ENCODE results near the gene NELL1.

DNA sequence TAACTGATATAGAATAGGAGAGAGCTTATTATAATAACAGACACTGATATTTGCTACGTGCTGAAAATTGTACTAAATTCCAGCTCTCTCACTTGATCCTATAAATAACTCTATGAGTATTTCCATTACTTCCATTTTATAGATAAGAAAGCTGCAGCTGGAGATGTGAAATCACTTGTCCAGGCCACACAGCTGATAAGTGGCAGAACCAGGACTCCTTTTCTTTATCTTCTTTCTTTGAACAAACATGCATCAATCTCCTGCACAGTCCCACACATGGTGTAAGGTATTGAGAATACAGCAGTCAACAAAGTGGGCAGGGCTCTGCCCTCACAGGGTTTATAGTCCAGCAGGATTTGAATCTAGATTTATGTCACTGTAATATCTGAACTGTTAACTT lies 652.1 kb downstream of the NELL1 start:
- TF ChIP-seq, protein P1, sequence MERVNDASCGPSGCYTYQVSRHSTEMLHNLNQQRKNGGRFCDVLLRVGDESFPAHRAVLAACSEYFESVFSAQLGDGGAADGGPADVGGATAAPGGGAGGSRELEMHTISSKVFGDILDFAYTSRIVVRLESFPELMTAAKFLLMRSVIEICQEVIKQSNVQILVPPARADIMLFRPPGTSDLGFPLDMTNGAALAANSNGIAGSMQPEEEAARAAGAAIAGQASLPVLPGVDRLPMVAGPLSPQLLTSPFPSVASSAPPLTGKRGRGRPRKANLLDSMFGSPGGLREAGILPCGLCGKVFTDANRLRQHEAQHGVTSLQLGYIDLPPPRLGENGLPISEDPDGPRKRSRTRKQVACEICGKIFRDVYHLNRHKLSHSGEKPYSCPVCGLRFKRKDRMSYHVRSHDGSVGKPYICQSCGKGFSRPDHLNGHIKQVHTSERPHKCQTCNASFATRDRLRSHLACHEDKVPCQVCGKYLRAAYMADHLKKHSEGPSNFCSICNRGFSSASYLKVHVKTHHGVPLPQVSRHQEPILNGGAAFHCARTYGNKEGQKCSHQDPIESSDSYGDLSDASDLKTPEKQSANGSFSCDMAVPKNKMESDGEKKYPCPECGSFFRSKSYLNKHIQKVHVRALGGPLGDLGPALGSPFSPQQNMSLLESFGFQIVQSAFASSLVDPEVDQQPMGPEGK (CRISPR knock-in tag; IDR thresholded peaks at IDR 0.05; ENCODE audit: borderline replicate concordance) = no peak
- TF ChIP-seq ZFP30 (CRISPR knock-in tag; IDR thresholded peaks at IDR 0.05) (no peak), BACH2 (CRISPR knock-in tag; IDR thresholded peaks at IDR 0.05; ENCODE audit: borderline replicate concordance) (no peak), ZNF565 (CRISPR knock-in tag; conservative IDR thresholded peaks at IDR 0.05; ENCODE audit: low read depth) (no peak), RARB (CRISPR knock-in tag; IDR thresholded peaks at IDR 0.05) (no peak), GLIS3 (CRISPR knock-in tag; IDR thresholded peaks at IDR 0.05) (no peak), ZNF8 (CRISPR knock-in tag; IDR thresholded peaks at IDR 0.05) (no peak), CSDC2 (CRISPR knock-in tag; IDR thresholded peaks at IDR 0.05) (no peak), PPARA (CRISPR knock-in tag; IDR thresholded peaks at IDR 0.05; ENCODE audit: borderline replicate concordance) (no peak), ZC3H10 (CRISPR knock-in tag; IDR thresholded peaks at IDR 0.05) (no peak)
- TF ChIP-seq, protein P2, sequence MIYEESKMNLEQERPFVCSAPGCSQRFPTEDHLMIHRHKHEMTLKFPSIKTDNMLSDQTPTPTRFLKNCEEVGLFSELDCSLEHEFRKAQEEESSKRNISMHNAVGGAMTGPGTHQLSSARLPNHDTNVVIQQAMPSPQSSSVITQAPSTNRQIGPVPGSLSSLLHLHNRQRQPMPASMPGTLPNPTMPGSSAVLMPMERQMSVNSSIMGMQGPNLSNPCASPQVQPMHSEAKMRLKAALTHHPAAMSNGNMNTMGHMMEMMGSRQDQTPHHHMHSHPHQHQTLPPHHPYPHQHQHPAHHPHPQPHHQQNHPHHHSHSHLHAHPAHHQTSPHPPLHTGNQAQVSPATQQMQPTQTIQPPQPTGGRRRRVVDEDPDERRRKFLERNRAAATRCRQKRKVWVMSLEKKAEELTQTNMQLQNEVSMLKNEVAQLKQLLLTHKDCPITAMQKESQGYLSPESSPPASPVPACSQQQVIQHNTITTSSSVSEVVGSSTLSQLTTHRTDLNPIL (CRISPR knock-in tag; IDR thresholded peaks at IDR 0.05; ENCODE audit: low read depth) = no peak
- TF ChIP-seq, protein P3, sequence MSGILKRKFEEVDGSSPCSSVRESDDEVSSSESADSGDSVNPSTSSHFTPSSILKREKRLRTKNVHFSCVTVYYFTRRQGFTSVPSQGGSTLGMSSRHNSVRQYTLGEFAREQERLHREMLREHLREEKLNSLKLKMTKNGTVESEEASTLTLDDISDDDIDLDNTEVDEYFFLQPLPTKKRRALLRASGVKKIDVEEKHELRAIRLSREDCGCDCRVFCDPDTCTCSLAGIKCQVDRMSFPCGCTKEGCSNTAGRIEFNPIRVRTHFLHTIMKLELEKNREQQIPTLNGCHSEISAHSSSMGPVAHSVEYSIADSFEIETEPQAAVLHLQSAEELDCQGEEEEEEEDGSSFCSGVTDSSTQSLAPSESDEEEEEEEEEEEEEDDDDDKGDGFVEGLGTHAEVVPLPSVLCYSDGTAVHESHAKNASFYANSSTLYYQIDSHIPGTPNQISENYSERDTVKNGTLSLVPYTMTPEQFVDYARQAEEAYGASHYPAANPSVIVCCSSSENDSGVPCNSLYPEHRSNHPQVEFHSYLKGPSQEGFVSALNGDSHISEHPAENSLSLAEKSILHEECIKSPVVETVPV (CRISPR knock-in tag; IDR thresholded peaks at IDR 0.05) = no peak

All from SK-N-SH treated with all-trans-retinoic acid at 6 μM for 48 hours (cell line).